SU-DHL-6 (cell line): Measurements from ENCODE around the gene MPO.

Experiments used
- H2AFZ ChIP-seq: fragments of 200-600 bp; sonication (generic); 2 replicates; pipeline ENCODE4 v1.6.1; 2014; ENCODE audit warnings: low read depth, mild to moderate bottlenecking, moderate library complexity, mixed read lengths, antibody characterized with exemption, low read length; ENCODE audit not compliant: severe bottlenecking
- H3F3A ChIP-seq: fragments of 200-600 bp; shearing (Covaris generic); 2 replicates; pipeline ENCODE4 v1.6.0; 2016; ENCODE audit warnings: antibody characterized with exemption, mild to moderate bottlenecking; ENCODE audit not compliant: insufficient read depth
- H3K27ac ChIP-seq: fragments of 200-600 bp; sonication (generic); 2 replicates; pipeline ENCODE4 v1.5.1; 2016; ENCODE audit warnings: low read depth, mild to moderate bottlenecking, low read length, moderate library complexity, mixed read lengths
- H3K27me3 ChIP-seq: fragments of 200-600 bp; sonication (generic), shearing (Covaris generic); 2 replicates; pipeline ENCODE4 v1.6.0; 2014; ENCODE audit warnings: mild to moderate bottlenecking, low read length
- H3K36me3 ChIP-seq: fragments of 200-600 bp; sonication (generic); 2 replicates; pipeline ENCODE4 v1.6.1; 2014; ENCODE audit warnings: mild to moderate bottlenecking, low read length, mixed read lengths
- H3K4me2 ChIP-seq: fragments of 300-600, 200-600 bp; shearing (Covaris generic), sonication (generic); 2 replicates; pipeline ENCODE4 v1.6.0; 2014; ENCODE audit warnings: low read length, low read depth, mild to moderate bottlenecking; ENCODE audit not compliant: poor library complexity, severe bottlenecking
- H3K4me3 ChIP-seq: fragments of 200-600 bp; sonication (generic); 2 replicates; pipeline ENCODE4 v1.5.1; 2014; ENCODE audit warnings: antibody characterized with exemption, low read length, mild to moderate bottlenecking, mixed read lengths; ENCODE audit not compliant: insufficient read depth, poor library complexity, severe bottlenecking
- H3K79me2 ChIP-seq: fragments of 200-600 bp; sonication (generic); 2 replicates; pipeline ENCODE4 v1.6.1; 2014; ENCODE audit warnings: mild to moderate bottlenecking, low read length, moderate library complexity; ENCODE audit not compliant: insufficient read depth
- H3K9ac ChIP-seq: fragments of 200-600 bp; sonication (generic); 2 replicates; pipeline ENCODE4 v1.7.0; 2014; ENCODE audit warnings: mild to moderate bottlenecking, low read length
- H3K9me2 ChIP-seq: fragments of 200-600 bp; sonication (generic); replicated peaks from 2 replicates; pipeline ENCODE4 v1.6.1; 2014; ENCODE audit warnings: low read length; ENCODE audit not compliant: insufficient read depth
- H3K9me3 ChIP-seq: fragments of 200-600 bp; sonication (generic); 2 replicates; pipeline ENCODE4 v1.6.1; 2014; ENCODE audit warnings: low read length, mixed read lengths; ENCODE audit not compliant: insufficient read depth
- H4K20me1 ChIP-seq: fragments of 200-600 bp; sonication (generic); 2 replicates; pipeline ENCODE4 v1.6.1; 2014; ENCODE audit warnings: low read depth, mild to moderate bottlenecking, antibody characterized with exemption, low read length, moderate library complexity, mixed read lengths
- EZH2phosphoT487 ChIP-seq: fragments of 200-600 bp; sonication (generic), shearing (Covaris generic); conservative IDR thresholded peaks from 2 replicates; pipeline ENCODE4 v1.6.1; 2018; ENCODE audit warnings: mild to moderate bottlenecking, antibody characterized with exemption, low read length, moderate library complexity, mixed read lengths
- TF ChIP-seq, protein P1 (sequence below): fragments of 200-600 bp; sonication (generic); IDR thresholded peaks from one replicate; pipeline ENCODE4 v1.5.1; 2017; ENCODE audit warnings: antibody characterized with exemption, mild to moderate bottlenecking, low read length, moderate library complexity; ENCODE audit not compliant: insufficient read depth, poor library complexity, severe bottlenecking

MPO gene

DNA sequence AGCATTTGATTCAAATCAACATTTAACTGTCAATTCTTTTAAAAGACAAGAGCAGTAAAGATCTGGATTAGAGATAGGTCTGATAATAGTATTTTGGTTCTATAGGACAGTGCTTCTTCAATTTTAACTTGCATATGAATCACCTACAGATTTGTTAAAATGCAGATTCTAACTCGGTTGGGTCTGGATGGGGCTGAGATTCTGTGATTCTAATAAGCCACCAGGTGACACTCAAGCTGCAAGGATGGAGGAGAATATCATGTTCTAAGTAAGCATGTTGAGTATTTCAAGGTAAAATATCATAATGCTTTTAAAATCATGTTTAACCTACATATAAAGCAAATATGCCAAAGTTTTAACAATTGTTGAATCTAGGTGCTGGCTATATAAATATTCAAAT lies 32.1 kb upstream of the MPO start:
- no peaks in the 10 kb centered on the region for H3K27me3 ChIP-seq
- no peak overlapping the region for H3K9ac ChIP-seq

DNA sequence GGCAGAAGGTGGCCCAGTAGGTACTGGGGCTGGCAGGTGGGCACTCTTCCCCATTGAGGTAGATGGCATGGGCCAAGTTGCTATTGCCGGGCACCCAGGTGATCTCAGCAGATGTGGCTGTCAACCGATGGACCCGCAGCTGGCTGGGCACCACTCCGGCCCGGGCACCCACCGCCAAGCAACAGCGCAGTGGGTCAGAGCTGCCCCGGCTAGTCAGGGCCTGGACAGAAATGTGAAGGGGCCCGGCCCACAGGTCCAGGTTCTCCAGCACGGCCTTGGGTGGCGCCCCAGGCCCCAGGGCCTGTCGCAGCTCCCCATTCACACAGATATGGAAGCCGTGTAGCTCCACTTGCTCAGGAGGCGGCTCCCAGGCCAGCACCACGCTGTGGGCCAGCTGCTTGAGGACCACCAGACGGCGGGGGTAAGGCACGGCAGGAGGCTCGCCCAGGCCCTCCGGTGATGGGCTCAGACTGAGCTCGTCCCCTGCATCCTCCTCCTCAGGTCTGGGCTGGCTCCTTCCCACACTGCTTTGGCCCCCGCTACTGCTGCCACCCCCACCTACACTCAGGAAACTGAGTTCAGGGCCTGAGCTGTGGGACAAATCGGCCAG lies 31.4 kb upstream of the MPO start:
- H3K27me3 ChIP-seq: no peaks in the 10 kb centered on the region

More for the DNA sequence above, 32.1 kb upstream of the MPO start:
- Histone ChIP-seq H3K79me2 (no peaks in the 10 kb centered on the region), H3K27ac (no peak overlapping the region), H3K4me3 (no peak overlapping the region), H3K36me3 (no peaks in the 10 kb centered on the region), H3K4me2 (no peak overlapping the region), H3K9me3 (no peaks in the 10 kb centered on the region), H3K9me2 (no peaks in the 10 kb centered on the region), H3F3A (no peaks in the 10 kb centered on the region), H4K20me1 (no peaks in the 10 kb centered on the region), H2AFZ (no peak overlapping the region)
- TF ChIP-seq, protein P1, sequence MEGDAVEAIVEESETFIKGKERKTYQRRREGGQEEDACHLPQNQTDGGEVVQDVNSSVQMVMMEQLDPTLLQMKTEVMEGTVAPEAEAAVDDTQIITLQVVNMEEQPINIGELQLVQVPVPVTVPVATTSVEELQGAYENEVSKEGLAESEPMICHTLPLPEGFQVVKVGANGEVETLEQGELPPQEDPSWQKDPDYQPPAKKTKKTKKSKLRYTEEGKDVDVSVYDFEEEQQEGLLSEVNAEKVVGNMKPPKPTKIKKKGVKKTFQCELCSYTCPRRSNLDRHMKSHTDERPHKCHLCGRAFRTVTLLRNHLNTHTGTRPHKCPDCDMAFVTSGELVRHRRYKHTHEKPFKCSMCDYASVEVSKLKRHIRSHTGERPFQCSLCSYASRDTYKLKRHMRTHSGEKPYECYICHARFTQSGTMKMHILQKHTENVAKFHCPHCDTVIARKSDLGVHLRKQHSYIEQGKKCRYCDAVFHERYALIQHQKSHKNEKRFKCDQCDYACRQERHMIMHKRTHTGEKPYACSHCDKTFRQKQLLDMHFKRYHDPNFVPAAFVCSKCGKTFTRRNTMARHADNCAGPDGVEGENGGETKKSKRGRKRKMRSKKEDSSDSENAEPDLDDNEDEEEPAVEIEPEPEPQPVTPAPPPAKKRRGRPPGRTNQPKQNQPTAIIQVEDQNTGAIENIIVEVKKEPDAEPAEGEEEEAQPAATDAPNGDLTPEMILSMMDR: no peak

DNA sequence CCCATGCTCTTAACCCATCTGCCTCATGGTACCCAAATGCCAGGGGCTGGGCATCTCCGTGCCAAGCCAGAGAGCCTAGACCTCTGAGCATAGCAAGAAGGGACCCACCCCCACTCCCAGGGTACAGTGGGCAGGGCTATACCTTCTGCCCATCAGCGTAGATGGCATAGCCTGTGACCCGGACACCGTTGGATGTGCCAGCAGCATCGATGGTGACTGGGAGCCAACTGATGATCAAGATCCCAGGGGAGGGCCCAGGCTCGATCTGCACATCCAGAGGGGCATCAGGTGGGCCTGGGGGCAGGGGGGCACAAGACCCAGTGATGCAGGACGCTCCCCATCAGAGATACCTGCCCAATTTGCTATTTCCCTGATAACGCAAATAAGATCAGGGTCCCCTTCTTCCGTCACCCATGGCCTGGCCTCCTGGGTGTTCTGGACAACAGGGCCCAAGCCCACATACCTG lies 30.7 kb upstream of the MPO start:
- Histone ChIP-seq H3K27me3 (no peaks in the 10 kb centered on the region), H3K4me3 (no peak overlapping the region), H4K20me1 (no peaks in the 10 kb centered on the region), H3K9me2 (no peaks in the 10 kb centered on the region), H3K9ac (no peak overlapping the region), H3K79me2 (no peaks in the 10 kb centered on the region), H3K36me3 (no peaks in the 10 kb centered on the region), H3K27ac (no peak overlapping the region), H3F3A (no peaks in the 10 kb centered on the region), H3K9me3 (no peaks in the 10 kb centered on the region), H2AFZ (no peak overlapping the region), H3K4me2 (no peak overlapping the region)
- TF ChIP-seq, protein P1: no peak
- TF ChIP-seq EZH2phosphoT487: no peak

More for the DNA sequence above, 31.4 kb upstream of the MPO start:
- H2AFZ ChIP-seq: no peak overlapping the region
- H3K4me2 ChIP-seq: no peak overlapping the region
- H3K9ac ChIP-seq: no peak overlapping the region
- TF ChIP-seq EZH2phosphoT487: no peak
- TF ChIP-seq, protein P1: no peak
- no peaks in the 10 kb centered on the region for H3K9me3 ChIP-seq
- no peaks in the 10 kb centered on the region for H4K20me1 ChIP-seq
- H3K27ac ChIP-seq: no peak overlapping the region
- H3K9me2 ChIP-seq: no peaks in the 10 kb centered on the region
- H3K4me3 ChIP-seq: no peak overlapping the region
- H3K36me3 ChIP-seq: no peaks in the 10 kb centered on the region
- H3F3A ChIP-seq: no peaks in the 10 kb centered on the region
- H3K79me2 ChIP-seq: no peaks in the 10 kb centered on the region
